GM10266 (cell line): ENCODE results near the gene FAM83E.

Source experiments
- DNase-seq: peaks from one replicate; pipeline ENCODE4 v3.0.0; 2012; ENCODE audit errors: extremely low spot score
- TF ChIP-seq, protein P1 (sequence below): IDR thresholded peaks from 2 replicates; pipeline ENCODE4 v1.5.1; 2012; ENCODE audit warnings: mild to moderate bottlenecking, low read depth; ENCODE audit not compliant: control insufficient read depth, insufficient read depth; ENCODE audit errors: missing control alignments

Gene FAM83E

DNA sequence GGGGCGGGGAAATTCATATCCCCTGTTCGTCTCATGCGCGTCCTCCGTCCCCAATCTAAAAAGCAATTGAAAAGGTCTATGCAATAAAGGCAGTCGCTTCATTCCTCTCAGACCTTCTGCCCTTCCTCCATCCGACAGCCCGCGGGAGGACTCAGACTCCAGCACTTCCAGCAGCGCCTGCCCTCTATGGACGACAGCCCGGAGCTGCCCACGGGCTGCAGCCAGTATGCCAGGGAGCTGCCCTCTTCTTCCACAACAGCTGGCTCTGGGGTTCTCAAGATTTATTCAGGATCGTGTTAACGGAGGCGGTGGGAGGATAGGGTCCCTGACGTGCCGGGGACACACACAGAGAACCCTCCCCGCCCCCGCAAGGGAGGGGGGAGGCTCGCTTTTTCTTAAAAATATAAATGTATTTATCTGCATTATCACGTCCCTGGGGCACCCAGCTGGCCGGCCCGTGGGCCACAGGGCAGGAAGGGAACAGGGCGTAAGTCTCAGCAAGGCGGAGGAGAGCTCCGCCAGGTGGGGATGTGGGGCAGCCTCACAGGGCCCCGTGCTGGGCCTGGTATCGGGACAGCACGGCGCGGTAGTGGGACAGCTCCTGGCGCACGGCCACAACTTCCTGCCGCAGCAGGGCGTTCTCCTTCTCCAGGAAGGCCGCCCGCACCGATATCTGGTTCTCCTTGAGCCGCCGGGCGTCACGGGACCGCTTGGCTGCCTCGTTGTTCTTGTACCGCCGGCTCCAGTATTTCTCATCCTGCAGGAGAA is 15.6 kb upstream of the FAM83E start:
- DNase-seq = no peak
- TF ChIP-seq, protein P1, sequence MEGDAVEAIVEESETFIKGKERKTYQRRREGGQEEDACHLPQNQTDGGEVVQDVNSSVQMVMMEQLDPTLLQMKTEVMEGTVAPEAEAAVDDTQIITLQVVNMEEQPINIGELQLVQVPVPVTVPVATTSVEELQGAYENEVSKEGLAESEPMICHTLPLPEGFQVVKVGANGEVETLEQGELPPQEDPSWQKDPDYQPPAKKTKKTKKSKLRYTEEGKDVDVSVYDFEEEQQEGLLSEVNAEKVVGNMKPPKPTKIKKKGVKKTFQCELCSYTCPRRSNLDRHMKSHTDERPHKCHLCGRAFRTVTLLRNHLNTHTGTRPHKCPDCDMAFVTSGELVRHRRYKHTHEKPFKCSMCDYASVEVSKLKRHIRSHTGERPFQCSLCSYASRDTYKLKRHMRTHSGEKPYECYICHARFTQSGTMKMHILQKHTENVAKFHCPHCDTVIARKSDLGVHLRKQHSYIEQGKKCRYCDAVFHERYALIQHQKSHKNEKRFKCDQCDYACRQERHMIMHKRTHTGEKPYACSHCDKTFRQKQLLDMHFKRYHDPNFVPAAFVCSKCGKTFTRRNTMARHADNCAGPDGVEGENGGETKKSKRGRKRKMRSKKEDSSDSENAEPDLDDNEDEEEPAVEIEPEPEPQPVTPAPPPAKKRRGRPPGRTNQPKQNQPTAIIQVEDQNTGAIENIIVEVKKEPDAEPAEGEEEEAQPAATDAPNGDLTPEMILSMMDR = no peak

DNA sequence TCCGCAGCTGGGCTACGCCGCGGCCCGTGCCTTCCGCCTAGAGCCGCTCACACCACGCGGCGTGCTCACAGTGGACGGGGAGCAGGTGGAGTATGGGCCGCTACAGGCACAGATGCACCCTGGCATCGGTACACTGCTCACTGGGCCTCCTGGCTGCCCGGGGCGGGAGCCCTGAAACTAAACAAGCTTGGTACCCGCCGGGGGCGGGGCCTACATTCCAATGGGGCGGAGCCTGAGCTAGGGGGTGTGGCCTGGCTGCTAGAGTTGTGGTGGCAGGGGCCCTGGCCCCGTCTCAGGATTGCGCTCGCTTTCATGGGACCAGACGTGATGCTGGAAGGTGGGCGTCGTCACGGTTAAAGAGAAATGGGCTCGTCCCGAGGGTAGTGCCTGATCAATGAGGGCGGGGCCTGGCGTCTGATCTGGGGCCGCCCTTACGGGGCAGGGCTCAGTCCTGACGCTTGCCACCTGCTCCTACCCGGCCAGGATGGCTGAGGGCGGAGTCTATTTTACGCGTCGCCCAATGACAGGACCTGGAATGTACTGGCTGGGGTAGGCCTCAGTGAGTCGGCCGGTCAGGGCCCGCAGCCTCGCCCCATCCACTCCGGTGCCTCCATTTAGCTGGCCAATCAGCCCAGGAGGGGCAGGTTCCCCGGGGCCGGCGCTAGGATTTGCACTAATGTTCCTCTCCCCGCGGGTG is 14.9 kb upstream of the FAM83E start:
- DNase-seq = no peak

DNA sequence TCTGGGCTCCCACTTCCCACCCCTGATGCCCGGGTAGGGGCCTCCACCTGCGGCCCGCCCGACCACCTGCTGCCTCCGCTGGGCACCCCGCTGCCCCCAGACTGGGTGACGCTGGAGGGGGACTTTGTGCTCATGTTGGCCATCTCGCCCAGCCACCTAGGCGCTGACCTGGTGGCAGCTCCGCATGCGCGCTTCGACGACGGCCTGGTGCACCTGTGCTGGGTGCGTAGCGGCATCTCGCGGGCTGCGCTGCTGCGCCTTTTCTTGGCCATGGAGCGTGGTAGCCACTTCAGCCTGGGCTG is 14.4 kb upstream of the FAM83E start:
- TF ChIP-seq, protein P1 = no peak
- DNase-seq = no peak

More for the DNA sequence above, 14.9 kb upstream of the FAM83E start:
- TF ChIP-seq, protein P1 = no peak

DNA sequence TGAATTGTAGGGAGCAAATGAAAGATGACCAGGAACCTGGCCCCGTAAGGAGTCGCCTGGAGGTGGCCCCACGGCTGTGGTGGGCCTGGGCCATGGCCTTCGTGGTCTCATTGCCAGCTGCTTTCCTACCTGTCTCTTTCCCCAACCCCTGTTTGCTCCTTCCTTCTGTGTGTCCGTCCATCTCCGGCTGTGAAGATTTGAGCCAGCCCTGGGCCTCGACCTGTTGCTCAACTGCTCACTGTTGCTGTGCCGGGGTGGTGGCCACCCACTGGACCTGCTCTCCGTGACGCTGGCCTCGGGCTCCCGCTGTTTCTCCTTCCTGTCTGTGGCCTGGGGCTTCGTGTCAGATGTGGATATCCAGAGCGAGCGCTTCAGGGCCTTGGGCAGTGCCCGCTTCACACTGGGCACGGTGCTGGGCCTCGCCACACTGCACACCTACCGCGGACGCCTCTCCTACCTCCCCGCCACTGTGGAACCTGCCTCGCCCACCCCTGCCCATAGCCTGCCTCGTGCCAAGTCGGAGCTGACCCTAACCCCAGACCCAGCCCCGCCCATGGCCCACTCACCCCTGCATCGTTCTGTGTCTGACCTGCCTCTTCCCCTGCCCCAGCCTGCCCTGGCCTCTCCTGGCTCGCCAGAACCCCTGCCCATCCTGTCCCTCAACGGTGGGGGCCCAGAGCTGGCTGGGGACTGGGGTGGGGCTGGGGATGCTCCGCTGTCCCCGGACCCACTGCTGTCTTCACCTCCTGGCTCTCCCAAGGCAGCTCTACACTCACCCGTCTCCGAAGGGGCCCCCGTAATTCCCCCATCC is 13.8 kb upstream of the FAM83E start:
- TF ChIP-seq, protein P1 = no peak
- DNase-seq = no peak

- DNase-seq = no peak
- TF ChIP-seq, protein P1 = no peak
These were observed 13.0 kb upstream of the FAM83E start for GRCh38 chr19:48627865-48628314.

- no peak for DNase-seq
- TF ChIP-seq, protein P1 = no peak
These were observed 12.5 kb upstream of the FAM83E start for GRCh38 chr19:48627201-48627864.
